NCI-H2227 (cell line): ENCODE measurements around the gene ERAP2.

Source experiments
- DNase-seq: peaks from one replicate; lab custom pipeline; 2025; ENCODE audit not compliant: unreplicated experiment; lab: John Stamatoyannopoulos, UW

The ERAP2 gene

DNA sequence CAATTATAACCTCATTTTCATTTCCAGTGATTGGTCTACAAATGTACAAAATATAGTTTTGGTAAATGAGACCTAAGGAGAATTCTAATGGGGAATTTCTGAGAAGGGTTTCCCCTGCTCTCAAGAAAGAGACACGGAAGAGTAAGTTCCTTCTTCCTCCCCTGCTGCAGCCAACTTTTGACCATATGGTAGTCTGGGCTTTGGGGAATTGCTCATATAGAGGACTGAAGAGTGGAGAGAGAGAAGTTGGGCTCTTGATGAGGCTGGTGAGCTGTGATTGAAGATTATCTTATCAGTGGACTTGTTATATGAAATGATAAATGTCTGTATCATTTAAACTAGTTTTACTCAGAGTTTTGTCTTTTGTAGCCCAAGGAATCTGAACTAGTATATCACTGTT lies 55.3 kb downstream of the ERAP2 start:
- DNase-seq = no peak

DNA sequence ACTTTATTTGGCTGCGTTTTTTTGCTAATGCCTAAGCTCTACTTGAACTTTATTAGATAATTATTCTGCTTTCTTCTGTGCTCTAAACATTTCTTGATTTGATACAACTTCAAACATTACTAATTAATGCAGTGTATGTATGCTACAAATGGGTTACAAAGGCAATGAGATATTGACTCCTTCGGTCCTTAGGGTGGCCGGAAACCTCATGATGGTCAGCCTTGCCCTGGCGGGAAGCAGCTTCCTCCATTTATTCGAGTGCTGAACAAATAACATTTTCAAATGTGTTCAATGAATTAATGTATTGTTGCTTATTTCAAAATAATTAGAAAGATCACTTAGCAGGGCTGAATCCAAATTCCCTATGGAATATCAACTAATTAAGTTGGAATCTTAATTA lies 55.7 kb downstream of the ERAP2 start:
- no peak for DNase-seq

- DNase-seq = no peak
Measured at GRCh38 chr5:96933764-96934707, 57.7 kb downstream of the ERAP2 start.

DNA sequence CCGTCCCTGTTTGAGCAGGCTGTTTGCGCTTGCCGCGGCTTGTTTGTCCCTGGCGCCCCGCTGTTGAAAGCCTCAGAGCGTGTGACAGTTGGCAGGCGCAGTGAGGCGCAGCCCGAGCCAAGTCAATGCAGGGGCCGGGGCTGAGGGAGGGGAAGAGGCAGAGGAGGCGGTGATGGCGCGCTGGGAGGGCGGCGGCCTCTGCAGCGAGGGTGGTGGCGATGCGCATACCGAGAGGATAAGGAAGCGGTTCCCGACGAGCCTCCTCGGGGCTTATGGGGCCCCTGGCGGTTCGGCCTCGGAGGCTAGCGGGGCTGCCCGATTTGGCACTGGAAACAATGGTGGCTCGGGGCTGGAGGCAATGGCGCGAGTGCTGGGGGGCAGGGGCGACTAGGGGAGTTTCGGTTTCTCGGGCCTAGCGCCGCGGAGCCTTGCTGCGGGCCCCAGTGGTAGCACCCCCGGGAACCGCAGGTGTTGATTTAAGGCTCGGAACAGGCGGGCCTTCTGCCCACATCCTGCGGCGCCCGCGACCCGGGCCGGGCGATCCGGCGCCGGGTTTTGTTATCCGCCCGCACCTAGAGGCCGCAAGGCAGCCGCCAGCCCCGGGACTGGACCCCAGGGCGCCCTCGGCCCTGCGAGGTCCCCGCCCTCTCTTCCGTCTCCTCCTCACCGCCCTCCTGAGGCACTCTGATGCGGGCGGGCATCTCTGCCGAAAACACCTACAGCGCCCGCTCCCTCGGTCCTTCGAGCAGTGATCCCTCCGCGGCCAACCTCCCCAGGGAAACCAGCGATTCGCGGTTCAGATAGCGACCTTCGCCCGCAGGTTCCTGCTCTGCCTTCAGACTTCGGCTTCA lies 58.6 kb downstream of the ERAP2 start:
- peak; percentile 90 for DNase-seq

- DNase-seq = peak; percentile 96
Measured at GRCh38 chr5:96935559-96936430, 59.5 kb downstream of the ERAP2 start, which contains the start of gene LNPEP. Gene LNPEP, plus strand, starts transcription at chr5:96936080. Its CDS starts 76 bp downstream, at chr5:96936156.

GRCh38 chr5:96936431-96937320 lies 60.4 kb downstream of the ERAP2 start:
- DNase-seq = no peak

DNA sequence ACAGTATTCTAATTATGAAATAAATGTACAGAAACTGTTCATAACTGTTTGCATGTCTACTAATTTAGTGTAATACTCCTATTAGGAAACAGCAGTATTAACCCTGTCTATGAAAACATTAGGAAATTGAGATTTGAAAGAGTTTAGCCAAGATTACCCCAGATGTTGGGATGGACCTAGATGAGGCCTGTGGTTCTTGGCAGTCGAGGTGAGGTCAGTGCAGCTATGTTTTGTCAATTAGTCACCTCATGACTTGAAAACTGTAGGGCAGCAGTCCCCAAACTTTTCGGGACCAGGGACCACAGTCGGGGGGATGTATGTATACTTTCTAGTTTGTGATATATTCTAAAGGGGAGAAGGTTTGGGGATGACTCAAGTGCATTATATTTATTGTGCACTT lies 64.3 kb downstream of the ERAP2 start:
- no peak for DNase-seq

- no peak for DNase-seq
Measured at GRCh38 chr5:96941140-96941539, 64.8 kb downstream of the ERAP2 start.

GRCh38 chr5:96942078-96942477 lies 65.8 kb downstream of the ERAP2 start:
- DNase-seq = no peak

GRCh38 chr5:96942911-96943310 lies 66.6 kb downstream of the ERAP2 start:
- DNase-seq = no peak

GRCh38 chr5:96943799-96944198 lies 67.5 kb downstream of the ERAP2 start:
- DNase-seq = no peak

DNA sequence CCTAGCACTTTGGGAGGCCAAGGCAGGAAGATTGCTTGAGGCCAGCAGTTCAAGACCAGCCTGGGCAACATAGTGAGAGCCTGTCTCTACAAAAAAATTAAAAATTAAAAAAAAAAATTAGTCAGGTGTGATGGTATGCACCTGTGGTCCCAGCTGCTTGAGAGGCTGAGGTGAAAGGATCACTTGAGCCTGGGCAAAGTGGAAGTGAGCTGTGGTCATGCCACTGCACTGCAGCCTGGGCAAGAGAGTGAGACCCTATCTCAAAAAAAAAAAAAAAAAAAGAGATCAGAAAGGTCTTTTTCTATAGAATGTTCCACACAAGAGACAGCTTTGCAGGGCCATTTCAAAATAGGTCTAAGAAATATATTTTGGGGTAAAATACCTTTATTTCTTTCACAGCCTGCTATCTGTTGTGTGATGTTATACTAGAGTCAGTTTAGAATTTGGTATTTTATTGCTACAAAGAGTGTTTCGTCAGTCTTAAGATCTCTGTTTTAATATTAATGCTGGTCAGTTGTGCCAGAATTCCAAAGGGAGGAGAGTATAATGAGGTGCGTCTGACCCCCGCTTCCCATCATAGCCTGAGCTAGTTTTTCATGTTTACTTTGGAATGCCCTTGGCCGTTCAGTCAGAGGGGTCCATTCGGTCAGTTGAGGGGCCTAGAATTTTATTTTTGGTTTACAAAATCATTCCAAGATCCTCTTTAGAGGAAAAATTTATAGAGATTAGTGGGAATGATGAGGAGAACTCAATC lies 69.0 kb downstream of the ERAP2 start:
- DNase-seq = no peak

GRCh38 chr5:96946381-96946780 lies 70.1 kb downstream of the ERAP2 start:
- no peak for DNase-seq

DNA sequence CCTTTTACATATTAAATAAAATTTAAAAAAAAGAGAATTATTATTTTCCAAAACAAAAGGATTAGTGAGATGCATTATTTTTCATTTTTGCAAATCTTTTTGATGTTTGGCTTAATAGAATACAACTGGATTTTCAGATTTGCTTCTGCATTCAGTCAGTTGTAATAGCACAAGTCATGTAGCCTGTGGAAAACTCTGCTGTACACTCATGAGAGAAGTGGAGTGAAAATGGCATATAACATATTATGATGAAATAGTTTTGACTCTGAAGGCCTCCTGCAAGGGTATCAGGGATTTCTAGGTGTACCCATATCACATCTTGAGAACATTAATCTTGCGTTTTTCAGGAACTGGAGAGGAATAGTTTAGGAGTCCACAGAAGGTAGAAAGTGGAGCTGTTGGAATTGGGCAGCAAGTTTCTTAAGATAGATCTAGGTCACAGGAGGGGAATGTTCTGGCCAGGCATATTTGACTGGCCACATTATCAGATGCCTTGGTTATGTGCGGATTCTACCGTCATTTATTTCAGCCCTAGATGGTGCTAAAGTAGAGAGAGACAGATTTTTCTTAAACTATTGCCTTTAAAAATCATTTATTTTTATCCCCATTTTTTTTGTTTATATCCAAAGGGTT lies 75.9 kb downstream of the ERAP2 start:
- DNase-seq = no peak

DNA sequence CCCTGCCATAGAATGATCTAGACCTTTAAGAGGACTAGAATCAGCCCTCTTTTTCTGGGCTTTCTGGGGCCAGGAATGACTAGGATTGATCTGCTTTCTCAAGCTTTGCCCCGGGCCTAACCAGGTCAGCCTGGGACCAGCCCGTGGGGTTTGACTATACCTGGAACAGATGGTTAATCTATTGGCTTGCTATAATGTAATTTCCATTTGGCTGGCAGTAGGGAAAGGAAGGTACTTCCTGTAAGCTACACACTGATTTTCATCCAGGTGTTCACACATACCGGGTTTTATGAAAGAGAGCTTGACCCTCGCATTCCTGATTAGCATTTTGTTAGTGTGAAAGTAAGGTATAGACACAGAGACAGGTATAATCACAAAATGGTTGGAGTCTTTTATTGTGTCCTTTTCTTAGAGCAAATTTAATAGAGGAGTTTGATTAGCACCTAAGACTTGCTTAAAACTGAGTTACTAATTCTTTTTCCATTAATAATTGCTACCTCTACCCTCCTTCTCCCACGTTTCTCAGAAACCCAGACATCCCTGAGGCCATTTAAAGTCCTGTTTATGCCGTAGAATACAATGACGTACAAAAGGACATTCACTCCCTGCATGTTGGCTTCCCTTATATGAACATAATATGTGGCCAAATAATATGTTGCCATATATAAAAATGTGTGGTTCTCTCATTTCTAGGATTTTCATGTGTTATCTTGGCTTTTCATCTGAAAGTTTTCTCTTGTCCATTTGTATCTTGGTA lies 76.9 kb downstream of the ERAP2 start:
- DNase-seq = no peak

GRCh38 chr5:96957254-96958049 lies 81.2 kb downstream of the ERAP2 start:
- no peak for DNase-seq

DNA sequence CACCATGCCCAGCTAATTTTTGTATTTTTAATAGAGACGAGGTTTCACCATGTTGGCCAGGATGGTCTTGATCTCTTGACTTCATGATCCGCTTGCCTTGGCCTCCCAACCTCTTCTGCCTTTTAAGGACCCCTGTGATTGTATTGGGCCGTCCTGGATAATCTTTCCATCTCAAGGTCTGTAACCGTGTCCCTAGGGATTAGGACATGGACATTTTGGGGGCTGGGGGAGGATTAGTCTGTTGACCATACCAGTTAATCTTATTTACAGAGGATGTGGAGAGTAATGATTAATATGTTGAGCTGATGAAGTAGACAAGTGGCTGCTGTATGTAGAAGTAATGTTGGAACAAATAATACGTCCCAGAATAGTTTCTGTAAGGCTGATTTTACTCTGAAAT lies 82.7 kb downstream of the ERAP2 start:
- no peak for DNase-seq
